A673 (cell line): ENCODE data around the gene SULT1E1. TPM values are rescaled to one million over a fixed set of nuclear protein-coding genes. Genes with fewer than 3 reads are reported as not detected.

Experiments used
- BruUV-seq: library from RNA; stranded (reverse); fragments of 400-500 nt; replicated peaks from 2 replicates; lab custom pipeline; 2021; lab: Mats Ljungman, UMichigan
- CTCF ChIA-PET: fragments of 300-600 bp; sonication (Branson Sonifier 250); formaldehyde crosslinking; loops from one replicate; lab custom pipeline; 2022; ENCODE audit warnings: antibody characterized with exemption; lab: Charles Lee
- POLR2A ChIA-PET: fragments of 300-600 bp; sonication (Branson Sonifier 250); formaldehyde crosslinking; loops from one replicate; lab custom pipeline; 2022; ENCODE audit warnings: antibody characterized with exemption; ENCODE audit not compliant: low non-redundant PET; lab: Charles Lee
- DNase-seq: peaks from one replicate; pipeline ENCODE4 v3.0.0-alpha.2; 2015; ENCODE audit warnings: low spot score
- H3K27ac ChIP-seq: fragments of 200-600 bp; sonication (generic); 2 replicates; pipeline ENCODE4 v1.5.1; 2016; ENCODE audit warnings: mixed run types, low read depth, mild to moderate bottlenecking, mixed read lengths, antibody characterized with exemption, low read length; ENCODE audit not compliant: poor library complexity, severe bottlenecking
- H3K27me3 ChIP-seq: fragments of 200-600 bp; sonication (generic); replicated peaks from 2 replicates; pipeline ENCODE4 v1.6.1; 2017; ENCODE audit warnings: mixed run types, low read depth, mild to moderate bottlenecking, mixed read lengths, antibody characterized with exemption, low read length; ENCODE audit not compliant: insufficient read depth, poor library complexity
- H3K36me3 ChIP-seq: fragments of 200-600 bp; sonication (generic); 2 replicates; pipeline ENCODE4 v1.6.1; 2016; ENCODE audit warnings: mixed run types, mild to moderate bottlenecking, mixed read lengths, antibody characterized with exemption, low read length; ENCODE audit not compliant: insufficient read depth, poor library complexity, severe bottlenecking
- H3K4me1 ChIP-seq: fragments of 200-600 bp; sonication (generic); 2 replicates; pipeline ENCODE4 v1.6.1; 2017; ENCODE audit warnings: mixed run types, mild to moderate bottlenecking, mixed read lengths, antibody characterized with exemption, low read length; ENCODE audit not compliant: insufficient read depth, poor library complexity, severe bottlenecking
- H3K4me3 ChIP-seq: fragments of 200-600 bp; sonication (generic); 2 replicates; pipeline ENCODE4 v1.5.1; 2016; ENCODE audit warnings: low read depth, mixed run types, mild to moderate bottlenecking, mixed read lengths, low read length; ENCODE audit not compliant: poor library complexity, severe bottlenecking
- H3K9me3 ChIP-seq: fragments of 200-600 bp; sonication (generic); 2 replicates; pipeline ENCODE4 v1.6.1; 2016; ENCODE audit warnings: mixed run types, low read depth, mild to moderate bottlenecking, mixed read lengths, antibody characterized with exemption, low read length; ENCODE audit not compliant: poor library complexity, severe bottlenecking
- EZH2 ChIP-seq: fragments of 200-600 bp; sonication (generic); IDR thresholded peaks from 2 replicates; pipeline ENCODE4 v1.6.1; 2017; ENCODE audit warnings: borderline replicate concordance, low read depth, mild to moderate bottlenecking, mixed read lengths, antibody characterized with exemption, low read length; ENCODE audit not compliant: poor library complexity, severe bottlenecking
- intact Hi-C: fragments of 100-400 bp; cut with micrococcal nuclease; formaldehyde crosslinking; loops from one replicate; pipeline ENCODE4 v1.10.0; 2022; ENCODE audit not compliant: unreplicated experiment
- total RNA-seq: library from RNA; stranded (reverse); gene quantifications from 2 replicates; pipeline ENCODE4 v1.2.3, GENCODE V29; 2021
- TF ChIP-seq, protein P1 (sequence below): fragments of 300-800, 200-600 bp; sonication (generic); conservative IDR thresholded peaks from 2 replicates; pipeline ENCODE4 v1.5.1; 2017; ENCODE audit warnings: low read depth, mild to moderate bottlenecking, antibody characterized with exemption, low read length, moderate library complexity, mixed read lengths

Gene SULT1E1
- total RNA-seq, 1 experiment from 2014 or later = 13.4 TPM

DNA sequence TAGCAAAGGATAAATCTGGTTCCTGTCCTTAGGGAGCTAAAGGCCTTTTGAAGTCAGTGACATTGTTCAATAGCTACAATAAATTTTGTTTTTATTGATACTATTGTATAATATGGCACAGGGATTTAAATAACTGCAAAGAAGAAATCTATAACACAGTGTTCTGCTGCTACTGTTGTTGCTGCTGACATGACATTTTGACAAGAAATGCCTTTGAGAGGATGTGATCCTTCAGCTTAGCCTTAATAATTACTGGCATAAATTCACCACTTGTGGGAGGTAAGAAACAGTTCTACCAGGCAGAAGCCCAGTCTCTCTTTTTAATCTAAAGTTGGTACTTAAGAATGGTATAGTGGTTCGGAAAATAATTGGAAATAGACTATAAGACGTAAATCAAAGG, 4.1 kb downstream of the SULT1E1 start:
- peaks cover 19% of the 10 kb centered on the region for H3K4me1 ChIP-seq
- H3K36me3 ChIP-seq = no peaks in the 10 kb centered on the region
- CTCF ChIA-PET = no interaction called here
- no peaks in the 10 kb centered on the region for H3K27me3 ChIP-seq
- H3K27ac ChIP-seq = no peak overlapping the region
- BruUV-seq = no TSS peak
- no peak overlapping the region for H3K4me3 ChIP-seq
- POLR2A ChIA-PET = interaction anchor here (0.6 kb wide), 1 partner anchor 32 kb away, joined by 3 read pairs; no protein-coding TSS in a partner anchor
- TF ChIP-seq, protein P1, sequence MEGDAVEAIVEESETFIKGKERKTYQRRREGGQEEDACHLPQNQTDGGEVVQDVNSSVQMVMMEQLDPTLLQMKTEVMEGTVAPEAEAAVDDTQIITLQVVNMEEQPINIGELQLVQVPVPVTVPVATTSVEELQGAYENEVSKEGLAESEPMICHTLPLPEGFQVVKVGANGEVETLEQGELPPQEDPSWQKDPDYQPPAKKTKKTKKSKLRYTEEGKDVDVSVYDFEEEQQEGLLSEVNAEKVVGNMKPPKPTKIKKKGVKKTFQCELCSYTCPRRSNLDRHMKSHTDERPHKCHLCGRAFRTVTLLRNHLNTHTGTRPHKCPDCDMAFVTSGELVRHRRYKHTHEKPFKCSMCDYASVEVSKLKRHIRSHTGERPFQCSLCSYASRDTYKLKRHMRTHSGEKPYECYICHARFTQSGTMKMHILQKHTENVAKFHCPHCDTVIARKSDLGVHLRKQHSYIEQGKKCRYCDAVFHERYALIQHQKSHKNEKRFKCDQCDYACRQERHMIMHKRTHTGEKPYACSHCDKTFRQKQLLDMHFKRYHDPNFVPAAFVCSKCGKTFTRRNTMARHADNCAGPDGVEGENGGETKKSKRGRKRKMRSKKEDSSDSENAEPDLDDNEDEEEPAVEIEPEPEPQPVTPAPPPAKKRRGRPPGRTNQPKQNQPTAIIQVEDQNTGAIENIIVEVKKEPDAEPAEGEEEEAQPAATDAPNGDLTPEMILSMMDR = no peak
- TF ChIP-seq EZH2 = no peak
- intact Hi-C loops = no loop called here
- no peaks in the 10 kb centered on the region for H3K9me3 ChIP-seq
- DNase-seq = no peak

DNA sequence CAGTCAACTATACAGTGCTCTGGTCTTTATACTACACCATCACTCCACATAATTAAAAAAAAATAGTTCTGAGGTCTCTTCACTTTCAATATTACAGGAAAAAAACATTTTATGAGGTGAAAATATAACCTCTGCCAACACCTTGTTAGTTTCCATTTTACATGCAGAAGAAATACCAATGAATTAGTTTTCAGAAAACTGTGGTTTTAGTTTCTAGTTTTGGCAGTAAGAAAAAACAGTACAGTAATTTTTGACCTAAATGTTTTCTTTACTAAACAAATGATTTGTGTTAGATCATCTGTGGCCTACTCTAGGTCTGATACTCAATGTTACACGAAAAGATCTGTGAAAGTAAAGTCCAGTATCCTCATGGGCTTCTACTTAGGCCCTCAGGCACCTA, 10.0 kb downstream of the SULT1E1 start:
- TF ChIP-seq EZH2 = no peak
- TF ChIP-seq, protein P1 = no peak
- CTCF ChIA-PET = no interaction called here
- H3K4me3 ChIP-seq = no peak overlapping the region
- no peak overlapping the region for H3K27ac ChIP-seq
- H3K4me1 ChIP-seq = no peaks in the 10 kb centered on the region
- no peaks in the 10 kb centered on the region for H3K27me3 ChIP-seq
- H3K36me3 ChIP-seq = no peaks in the 10 kb centered on the region
- POLR2A ChIA-PET = no interaction called here
- DNase-seq = no peak
- BruUV-seq = no TSS peak
- no peaks in the 10 kb centered on the region for H3K9me3 ChIP-seq
- intact Hi-C loops = no loop called here

DNA sequence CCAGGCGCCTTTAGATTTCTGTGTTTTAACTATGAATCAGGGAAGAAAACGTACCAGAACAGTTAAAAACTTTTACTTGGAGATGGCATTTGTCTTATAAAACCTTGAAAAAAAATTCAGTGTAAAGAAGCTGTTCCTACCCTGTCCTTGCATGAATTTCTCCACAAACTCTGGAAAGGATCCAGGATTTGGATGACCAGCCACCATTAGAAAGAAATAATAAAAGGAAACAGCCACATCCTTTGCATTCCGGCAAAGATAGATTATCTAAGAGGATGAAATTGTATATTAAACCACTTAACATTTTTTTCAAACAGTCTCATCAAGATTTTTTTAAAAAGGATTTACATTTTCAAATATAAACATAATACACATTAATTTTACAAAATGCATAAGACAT, 10.6 kb downstream of the SULT1E1 start:
- CTCF ChIA-PET = no interaction called here
- DNase-seq = no peak
- intact Hi-C loops = no loop called here
- TF ChIP-seq, protein P1 = no peak
- no peak for TF ChIP-seq EZH2
- H3K36me3 ChIP-seq = no peaks in the 10 kb centered on the region
- H3K9me3 ChIP-seq = no peaks in the 10 kb centered on the region
- H3K4me1 ChIP-seq = no peaks in the 10 kb centered on the region
- POLR2A ChIA-PET = no interaction called here
- no peak overlapping the region for H3K4me3 ChIP-seq
- H3K27me3 ChIP-seq = no peaks in the 10 kb centered on the region
- BruUV-seq = no TSS peak
- H3K27ac ChIP-seq = no peak overlapping the region
